ENCODE results near the gene FZD1. TPM values are rescaled to one million over a fixed set of nuclear protein-coding genes. Genes with fewer than 3 reads are reported as not detected.

The FZD1 gene
- total RNA-seq, 1 experiment from 2014 or later, result 1.5 TPM

GRCh38 chr7:91270372-91270771 is 6.1 kb downstream of the FZD1 start:
- H3K36me3 Mint-ChIP-seq (ENCODE audit: insufficient read depth, unreplicated experiment), result no peaks in the 10 kb centered on the region
- TF ChIP-seq CTCF (IDR thresholded peaks at IDR 0.05; ENCODE audit: insufficient read depth in 1 of 2, low read depth in 1 of 2, low read length in 1 of 2, severe bottlenecking in 1 of 2, unreplicated experiment in 1 of 2), result no peak
- intact Hi-C loops (cut with micrococcal nuclease; ENCODE audit: unreplicated experiment), result no loop called here

GRCh38 chr7:91276909-91277308 is 12.7 kb downstream of the FZD1 start:
- no peaks in the 10 kb centered on the region for H3K36me3 ChIP-seq (ENCODE audit: control insufficient read depth, insufficient read depth, low read length)
- H3K27ac Mint-ChIP-seq (ENCODE audit: unreplicated experiment), result no peak overlapping the region

More at GRCh38 chr7:91270372-91270771, 6.1 kb downstream of the FZD1 start:
- no peaks in the 10 kb centered on the region for H3K36me3 ChIP-seq (ENCODE audit: control insufficient read depth, insufficient read depth, low read length)
- no peak overlapping the region for H3K4me3 ChIP-seq (ENCODE audit: low read depth, low read length)
- H3K4me1 ChIP-seq, result peaks cover 1% of the 10 kb centered on the region; the same call in 1 of the 2 replicates
- no peaks in the 10 kb centered on the region for H3K27me3 ChIP-seq (replicated peaks; ENCODE audit: control insufficient read depth, insufficient read depth, low read length)
- 0 out of 2 replicates have a peak, but pooled peaks cover 2% of the 10 kb centered on the region for H3K9me3 ChIP-seq
- CTCF ChIA-PET, result no interaction called here
- H3K4me1 Mint-ChIP-seq (ENCODE audit: low read depth, unreplicated experiment), result no peaks in the 10 kb centered on the region
- H3K4me3 Mint-ChIP-seq (ENCODE audit: unreplicated experiment), result no peak overlapping the region
- no peak for DNase-seq
- no TSS peak for BruUV-seq (replicated peaks)
- H3K27ac Mint-ChIP-seq (ENCODE audit: unreplicated experiment), result no peak overlapping the region
- no peaks in the 10 kb centered on the region for H3K9me3 Mint-ChIP-seq (ENCODE audit: unreplicated experiment)
- H3K27me3 Mint-ChIP-seq (ENCODE audit: insufficient read depth, unreplicated experiment), result peaks cover 3% of the 10 kb centered on the region
- POLR2A ChIA-PET, result no interaction called here

GRCh38 chr7:91280185-91280584 is 16.0 kb downstream of the FZD1 start:
- Histone ChIP-seq H3K4me3 (ENCODE audit: low read depth, low read length) (no peak overlapping the region), H3K36me3 (ENCODE audit: control insufficient read depth, insufficient read depth, low read length) (no peaks in the 10 kb centered on the region), H3K27me3 (replicated peaks; ENCODE audit: control insufficient read depth, insufficient read depth, low read length) (no peaks in the 10 kb centered on the region), H3K9me3 (no peaks in the 10 kb centered on the region), H3K4me1 (no peaks in the 10 kb centered on the region)
- no peak for TF ChIP-seq CTCF (IDR thresholded peaks at IDR 0.05; ENCODE audit: insufficient read depth in 1 of 2, low read depth in 1 of 2, low read length in 1 of 2, severe bottlenecking in 1 of 2, unreplicated experiment in 1 of 2)
- H3K9me3 Mint-ChIP-seq (ENCODE audit: unreplicated experiment), result no peaks in the 10 kb centered on the region
- no TSS peak for BruUV-seq (replicated peaks)
- ChIA-PET POLR2A (no interaction called here), CTCF (no interaction called here)
- no peaks in the 10 kb centered on the region for H3K36me3 Mint-ChIP-seq (ENCODE audit: insufficient read depth, unreplicated experiment)
- no peak overlapping the region for H3K27ac Mint-ChIP-seq (ENCODE audit: unreplicated experiment)
- H3K27me3 Mint-ChIP-seq (ENCODE audit: insufficient read depth, unreplicated experiment), result peaks cover 12% of the 10 kb centered on the region
- DNase-seq, result no peak
- no peaks in the 10 kb centered on the region for H3K4me1 Mint-ChIP-seq (ENCODE audit: low read depth, unreplicated experiment)
- H3K4me3 Mint-ChIP-seq (ENCODE audit: unreplicated experiment), result no peak overlapping the region
- intact Hi-C loops (cut with micrococcal nuclease; ENCODE audit: unreplicated experiment), result loop anchor here (10.0 kb wide), 1 partner anchor 355 kb away; no protein-coding TSS in a partner anchor

More at GRCh38 chr7:91276909-91277308, 12.7 kb downstream of the FZD1 start:
- intact Hi-C loops (cut with micrococcal nuclease; ENCODE audit: unreplicated experiment), result no loop called here
- Histone ChIP-seq H3K27me3 (replicated peaks; ENCODE audit: control insufficient read depth, insufficient read depth, low read length) (no peaks in the 10 kb centered on the region), H3K4me1 (no peaks in the 10 kb centered on the region), H3K4me3 (ENCODE audit: low read depth, low read length) (no peak overlapping the region), H3K9me3 (no peaks in the 10 kb centered on the region)
- ChIA-PET POLR2A (no interaction called here), CTCF (no interaction called here)
- H3K4me1 Mint-ChIP-seq (ENCODE audit: low read depth, unreplicated experiment), result no peaks in the 10 kb centered on the region
- no peaks in the 10 kb centered on the region for H3K36me3 Mint-ChIP-seq (ENCODE audit: insufficient read depth, unreplicated experiment)
- peaks cover 6% of the 10 kb centered on the region for H3K27me3 Mint-ChIP-seq (ENCODE audit: insufficient read depth, unreplicated experiment)
- BruUV-seq (replicated peaks), result no TSS peak
- no peak for DNase-seq
- no peaks in the 10 kb centered on the region for H3K9me3 Mint-ChIP-seq (ENCODE audit: unreplicated experiment)
- no peak for TF ChIP-seq CTCF (IDR thresholded peaks at IDR 0.05; ENCODE audit: insufficient read depth in 1 of 2, low read depth in 1 of 2, low read length in 1 of 2, severe bottlenecking in 1 of 2, unreplicated experiment in 1 of 2)
- H3K4me3 Mint-ChIP-seq (ENCODE audit: unreplicated experiment), result no peak overlapping the region

Measured in Caco-2 (cell line).